GM23248 (cell line): Measurements from ENCODE around the gene SLC19A1.

Experiments used
- EZH2 ChIP-seq: fragments of 200-600 bp; sonication (generic); IDR thresholded peaks from 2 replicates; pipeline ENCODE4 v1.6.1; 2018; ENCODE audit warnings: antibody characterized with exemption, mild to moderate bottlenecking; ENCODE audit not compliant: insufficient read depth, poor library complexity, severe bottlenecking
- EZH2phosphoT487 ChIP-seq: fragments of 200-600 bp; sonication (generic); IDR thresholded peaks from 2 replicates; pipeline ENCODE4 v1.6.1; 2018; ENCODE audit warnings: antibody characterized with exemption, moderate library complexity, mild to moderate bottlenecking, low read depth; ENCODE audit not compliant: insufficient read depth

- TF ChIP-seq EZH2 (no peak), EZH2phosphoT487 (no peak)
Measured at GRCh38 chr21:45589686-45590245, 47.5 kb upstream of the SLC19A1 start.
